H7 (cell line): Measurements from ENCODE around the gene TESK2. TPM values are rescaled to one million over a fixed set of nuclear protein-coding genes. Genes with fewer than 3 reads are reported as not detected.
"Not testable (repeated sequence)": the region's sequence is repeated elsewhere in the genome, so short reads cannot be mapped to it uniquely, and the experiment has no call there.

ENCODE experiments used
- DNase-seq: peaks from one replicate; pipeline ENCODE4 v3.0.0; 2012
- H3K27me3 ChIP-seq: 2 replicates; pipeline ENCODE4 v1.6.0; 2011; ENCODE audit warnings: mild to moderate bottlenecking, low read length; ENCODE audit not compliant: control insufficient read depth, insufficient read depth
- H3K36me3 ChIP-seq: replicated peaks from 2 replicates; pipeline ENCODE4 v1.5.1; 2011; ENCODE audit warnings: low read length; ENCODE audit not compliant: control insufficient read depth, insufficient read depth
- H3K4me3 ChIP-seq: 2 replicates; pipeline ENCODE4 v1.5.1; 2011; ENCODE audit warnings: low read depth, mild to moderate bottlenecking, control low read depth, low read length, moderate library complexity; ENCODE audit not compliant: insufficient read depth
- total RNA-seq: library from RNA; depleted of rRNA; stranded (reverse); fragments of >200 nt; shearing (Covaris generic); gene quantifications from 2 replicates; pipeline ENCODE4 v1.2.3, GENCODE V29; 2014

The TESK2 gene
- total RNA-seq, 1 experiment from 2014 or later = 14.5 TPM

- Histone ChIP-seq H3K36me3 (no peaks in the 10 kb centered on the region), H3K27me3 (no peaks in the 10 kb centered on the region), H3K4me3 (no peak overlapping the region)
- no peak for DNase-seq
These were observed 117.4 kb downstream of the TESK2 start for GRCh38 chr1:45373573-45373972.

DNA sequence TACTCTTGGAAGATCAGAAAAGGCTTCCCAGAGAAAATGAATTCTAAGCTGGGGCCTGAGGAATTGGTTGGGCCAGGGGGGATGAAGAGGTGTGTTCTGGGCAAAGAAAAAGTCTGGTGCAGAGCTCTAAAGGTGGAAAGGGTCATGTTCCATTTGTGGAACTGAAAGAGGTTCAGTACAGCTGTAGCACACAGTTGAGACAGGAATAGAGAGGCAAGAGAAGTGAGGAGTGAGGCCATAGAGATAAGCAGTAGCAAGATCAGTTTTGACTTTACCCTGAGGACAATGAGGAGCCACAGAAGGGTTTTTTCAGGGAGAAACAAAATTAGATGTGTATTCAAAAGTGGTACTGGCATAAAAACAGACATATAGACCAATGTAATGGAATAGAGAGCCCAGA lies 120.4 kb downstream of the TESK2 start:
- Histone ChIP-seq H3K27me3 (no peaks in the 10 kb centered on the region), H3K4me3 (no peak overlapping the region), H3K36me3 (no peaks in the 10 kb centered on the region)
- DNase-seq = no peak

GRCh38 chr1:45365051-45365450 lies 125.9 kb downstream of the TESK2 start:
- H3K36me3 ChIP-seq = no peaks in the 10 kb centered on the region
- no peaks in the 10 kb centered on the region for H3K27me3 ChIP-seq
- DNase-seq = no peak
- H3K4me3 ChIP-seq = no peak overlapping the region

- H3K36me3 ChIP-seq = no peaks in the 10 kb centered on the region
- DNase-seq = no peak
- H3K4me3 ChIP-seq = no peak overlapping the region
These were observed 126.7 kb downstream of the TESK2 start for GRCh38 chr1:45364294-45364693.

DNA sequence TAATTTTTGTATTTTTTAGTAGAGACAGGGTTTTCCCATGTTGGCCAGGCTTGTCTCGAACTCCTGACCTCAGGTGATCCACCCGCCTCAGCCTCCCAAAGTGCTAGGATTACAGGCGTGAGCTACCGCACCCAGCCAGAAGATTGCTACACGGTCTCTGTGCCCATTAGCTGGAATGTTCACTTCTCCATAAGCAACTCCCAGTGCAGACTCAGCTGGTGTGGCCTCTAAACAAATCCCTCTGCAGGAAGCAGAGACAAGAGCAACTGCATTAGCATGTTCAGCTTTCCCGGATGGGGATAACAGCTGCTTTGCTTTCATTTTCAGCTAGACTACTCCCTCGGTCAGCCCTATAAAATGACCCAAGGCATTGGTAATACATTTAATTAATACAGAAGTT lies 130.0 kb downstream of the TESK2 start:
- not testable (repeated sequence) for H3K36me3 ChIP-seq, H3K4me3 ChIP-seq, H3K27me3 ChIP-seq
- DNase-seq = peak; percentile 33

More at GRCh38 chr1:45364294-45364693, 126.7 kb downstream of the TESK2 start:
- H3K27me3 ChIP-seq = no peaks in the 10 kb centered on the region

- no peaks in the 10 kb centered on the region for H3K36me3 ChIP-seq
- H3K4me3 ChIP-seq = no peak overlapping the region
- DNase-seq = no peak
- no peaks in the 10 kb centered on the region for H3K27me3 ChIP-seq
These were observed 131.0 kb downstream of the TESK2 start for GRCh38 chr1:45359882-45360513.

GRCh38 chr1:45356186-45356585 lies 134.8 kb downstream of the TESK2 start:
- Histone ChIP-seq H3K27me3 (no peaks in the 10 kb centered on the region), H3K4me3 (no peak overlapping the region), H3K36me3 (no peaks in the 10 kb centered on the region)
- no peak for DNase-seq

DNA sequence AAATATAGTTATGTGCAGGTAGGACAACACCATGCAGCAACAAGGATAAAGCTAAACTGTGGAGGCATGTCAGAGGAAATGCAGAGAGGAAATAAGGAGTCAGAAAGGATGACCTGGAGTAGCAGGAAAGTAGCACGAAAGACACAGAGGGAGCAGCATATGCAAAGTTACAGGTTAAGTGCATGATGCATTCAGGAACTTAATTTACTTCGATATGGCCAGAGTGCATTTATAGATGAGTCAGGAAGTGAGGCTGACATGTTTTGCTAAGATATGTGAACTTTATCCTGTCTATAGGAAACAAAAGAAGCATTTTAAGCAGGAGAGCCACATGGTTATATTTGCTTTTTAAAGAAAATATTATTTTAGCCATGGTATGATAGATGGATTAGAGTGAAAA lies 135.3 kb downstream of the TESK2 start:
- Histone ChIP-seq H3K4me3 (no peak overlapping the region), H3K36me3 (no peaks in the 10 kb centered on the region), H3K27me3 (no peaks in the 10 kb centered on the region)
- no peak for DNase-seq

- Histone ChIP-seq H3K36me3 (no peaks in the 10 kb centered on the region), H3K4me3 (no peak overlapping the region), H3K27me3 (no peaks in the 10 kb centered on the region)
- no peak for DNase-seq
These were observed 136.1 kb downstream of the TESK2 start for GRCh38 chr1:45354838-45355237.

DNA sequence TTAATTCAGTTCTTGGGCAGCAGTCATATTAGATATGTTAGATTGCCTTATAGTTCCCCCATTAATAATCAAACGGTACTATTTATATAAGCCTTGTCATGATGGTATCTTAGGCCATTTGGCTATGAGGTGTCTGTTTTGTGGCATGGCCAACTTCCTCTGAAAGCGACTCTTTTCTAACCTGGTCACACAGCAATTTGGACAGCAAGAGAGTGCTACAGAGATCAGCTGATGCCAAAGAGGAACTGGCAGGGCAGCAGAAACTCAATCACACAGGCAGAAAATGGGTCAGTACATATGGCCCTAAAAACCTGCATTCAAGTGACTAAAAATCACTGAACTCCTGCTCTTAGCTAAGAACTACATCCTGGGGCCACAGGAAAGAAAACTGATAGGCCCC lies 137.3 kb downstream of the TESK2 start:
- no peak for DNase-seq
- Histone ChIP-seq H3K4me3 (no peak overlapping the region), H3K27me3 (no peaks in the 10 kb centered on the region), H3K36me3 (no peaks in the 10 kb centered on the region)

- Histone ChIP-seq H3K4me3 (no peak overlapping the region), H3K27me3 (no peaks in the 10 kb centered on the region), H3K36me3 (no peaks in the 10 kb centered on the region; the same call in 1 of the 2 replicates)
- DNase-seq = no peak
These were observed 139.5 kb downstream of the TESK2 start for GRCh38 chr1:45351508-45351907.

GRCh38 chr1:45348966-45349677 lies 141.8 kb downstream of the TESK2 start:
- no peak for DNase-seq
- H3K4me3 ChIP-seq = no peak overlapping the region
- H3K27me3 ChIP-seq = no peaks in the 10 kb centered on the region
- H3K36me3 ChIP-seq = peaks cover 8% of the 10 kb centered on the region

DNA sequence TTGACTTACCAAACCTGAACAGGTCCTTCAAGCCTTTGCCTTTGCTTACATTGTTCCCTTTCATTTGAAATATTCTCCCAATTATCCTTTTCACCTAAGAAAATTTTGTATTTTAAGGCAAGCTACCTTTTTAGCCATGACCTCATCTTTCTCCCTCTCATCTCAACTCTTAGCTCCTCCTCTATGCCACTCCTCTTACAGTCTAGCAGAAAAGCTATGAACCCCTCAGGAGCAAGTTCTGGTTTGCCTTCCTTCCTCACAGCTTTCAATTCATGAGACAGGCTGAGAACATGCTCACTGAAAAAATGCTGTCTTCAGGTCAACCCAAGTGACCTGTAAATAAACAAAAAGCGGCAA lies 142.4 kb downstream of the TESK2 start:
- Histone ChIP-seq H3K27me3 (no peaks in the 10 kb centered on the region), H3K36me3 (peaks cover 11% of the 10 kb centered on the region), H3K4me3 (no peak overlapping the region)
- DNase-seq = no peak

DNA sequence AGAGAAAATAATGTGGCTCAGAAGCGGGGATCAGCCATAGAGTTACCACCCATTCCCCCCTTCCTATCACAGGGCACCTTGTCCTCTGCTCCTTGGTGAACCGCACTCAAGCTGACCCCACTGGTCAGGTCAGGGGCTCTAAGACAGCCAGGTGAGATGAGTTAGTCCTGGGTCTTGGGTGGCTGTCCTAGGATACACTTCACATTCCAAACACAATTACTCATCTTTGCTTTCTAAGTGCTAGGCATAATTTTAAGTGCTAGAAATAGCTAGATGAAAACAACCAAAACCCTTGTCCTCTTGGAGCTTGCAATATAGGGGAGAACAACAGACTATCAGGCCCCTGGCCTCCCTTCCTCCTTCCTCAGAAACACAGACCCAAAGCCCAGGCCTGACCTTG lies 142.9 kb downstream of the TESK2 start:
- Histone ChIP-seq H3K27me3 (no peaks in the 10 kb centered on the region), H3K36me3 (peaks cover 17% of the 10 kb centered on the region), H3K4me3 (no peak overlapping the region)
- DNase-seq = peak; percentile 3

GRCh38 chr1:45346473-45346872 lies 144.5 kb downstream of the TESK2 start:
- Histone ChIP-seq H3K4me3 (no peak overlapping the region), H3K36me3 (peaks cover 29% of the 10 kb centered on the region), H3K27me3 (no peaks in the 10 kb centered on the region)
- peak; percentile 5 for DNase-seq
